GM18873 (cell line): ENCODE data around the gene GRIA1.

Source experiments
- ATAC-seq: cut with Tn5 transposase; IDR thresholded peaks from one replicate; pipeline ENCODE4 v1.9.1; 2021; ENCODE audit warnings: mild to moderate bottlenecking, moderate library complexity, moderate number of reproducible peaks; ENCODE audit not compliant: unreplicated experiment, low FRiP score

The GRIA1 gene

DNA sequence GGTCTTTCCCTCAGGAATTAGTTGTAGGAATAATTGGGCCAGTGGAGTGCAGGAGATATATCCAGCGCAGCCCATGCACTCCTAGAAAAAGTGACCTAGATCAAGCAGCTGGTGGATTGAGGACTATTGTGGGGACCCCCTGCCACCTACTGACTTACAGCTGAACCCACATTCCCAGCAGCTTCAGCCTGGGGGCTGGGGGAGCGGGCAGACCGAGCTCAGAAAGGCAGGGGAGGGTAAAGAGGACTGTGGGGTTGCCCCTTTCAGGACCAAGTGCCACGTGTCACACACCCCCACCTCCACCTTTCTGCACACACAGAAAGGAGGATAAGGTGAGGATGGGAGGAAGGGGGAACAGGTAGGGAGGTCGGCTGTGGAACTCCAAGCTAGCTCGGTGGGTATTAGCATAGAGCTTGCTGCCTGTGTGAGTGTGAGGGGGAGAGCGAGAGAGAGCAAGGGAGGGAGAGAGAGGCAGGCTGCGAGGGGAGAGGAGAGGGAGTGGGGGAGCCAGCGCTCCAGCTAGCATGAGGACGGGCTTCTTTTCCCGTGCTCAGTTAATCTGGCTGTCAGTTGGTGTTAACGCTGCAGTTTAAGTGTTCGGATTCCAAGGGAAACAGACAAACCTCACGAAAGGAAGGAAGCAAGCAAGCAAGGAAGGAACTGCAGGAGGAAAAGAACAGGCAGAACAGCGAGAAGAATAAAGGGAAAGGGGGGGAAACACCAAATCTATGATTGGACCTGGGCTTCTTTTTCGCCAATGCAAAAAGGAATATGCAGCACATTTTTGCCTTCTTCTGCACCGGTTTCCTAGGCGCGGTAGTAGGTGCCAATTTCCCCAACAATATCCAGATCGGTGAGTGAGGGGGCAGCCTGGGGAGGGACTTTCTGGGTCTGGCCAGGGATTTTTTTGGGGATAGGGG, at the start of gene GRIA1:
Gene GRIA1 (plus strand): TSS at position 553 of the 920 bp plus-strand sequence.
- no peak for ATAC-seq

GRCh38 chr5:153445875-153446579, 44.4 kb upstream of the GRIA1 start:
- no peak for ATAC-seq

- no peak for ATAC-seq
Observed at GRCh38 chr5:153447534-153447933, 42.9 kb upstream of the GRIA1 start.

- ATAC-seq, result no peak
Observed at GRCh38 chr5:153456354-153456753, 34.1 kb upstream of the GRIA1 start.

GRCh38 chr5:153456993-153457392, 33.5 kb upstream of the GRIA1 start:
- ATAC-seq, result no peak

DNA sequence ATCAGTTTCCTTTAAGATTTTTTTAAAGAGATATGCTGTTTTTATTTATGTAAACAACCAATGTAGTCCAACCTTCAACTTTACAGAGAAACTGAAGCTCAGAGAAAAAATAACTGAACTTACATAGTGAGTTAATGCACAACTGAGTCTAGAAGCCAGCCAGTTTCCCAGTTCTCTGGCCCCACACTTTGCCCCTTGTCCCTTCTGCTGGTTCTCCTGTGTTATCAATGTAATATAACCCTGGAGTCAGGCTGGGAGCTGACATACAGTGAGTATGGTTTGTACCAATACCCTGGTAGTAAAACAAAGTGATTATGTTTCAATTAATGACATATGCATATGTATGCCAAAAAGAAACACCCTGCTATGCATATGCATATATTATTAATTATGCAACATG, 32.2 kb upstream of the GRIA1 start:
- ATAC-seq, result no peak

- ATAC-seq, result no peak
Observed at GRCh38 chr5:153459051-153459743, 31.3 kb upstream of the GRIA1 start.

DNA sequence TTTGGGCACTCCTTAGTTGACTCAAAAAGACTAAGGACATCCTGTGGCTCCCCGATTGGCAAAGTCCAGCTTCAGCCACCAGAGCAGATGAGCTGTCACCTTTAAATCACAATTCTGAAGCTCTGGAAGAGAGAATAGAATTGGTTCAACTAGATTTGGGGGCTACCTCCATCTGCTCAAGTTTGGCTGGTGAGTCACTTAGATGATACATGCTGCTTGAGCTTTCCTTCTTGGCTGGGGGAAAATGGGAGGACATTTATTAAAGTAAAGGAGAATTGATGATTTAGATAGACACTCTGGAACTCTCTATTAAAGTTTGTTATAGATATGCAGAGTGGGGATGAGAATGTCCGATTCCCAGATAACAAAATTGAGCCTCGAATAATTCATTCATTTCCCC, 30.0 kb upstream of the GRIA1 start:
- ATAC-seq, result no peak

GRCh38 chr5:153461341-153461740, 29.1 kb upstream of the GRIA1 start:
- no peak for ATAC-seq

DNA sequence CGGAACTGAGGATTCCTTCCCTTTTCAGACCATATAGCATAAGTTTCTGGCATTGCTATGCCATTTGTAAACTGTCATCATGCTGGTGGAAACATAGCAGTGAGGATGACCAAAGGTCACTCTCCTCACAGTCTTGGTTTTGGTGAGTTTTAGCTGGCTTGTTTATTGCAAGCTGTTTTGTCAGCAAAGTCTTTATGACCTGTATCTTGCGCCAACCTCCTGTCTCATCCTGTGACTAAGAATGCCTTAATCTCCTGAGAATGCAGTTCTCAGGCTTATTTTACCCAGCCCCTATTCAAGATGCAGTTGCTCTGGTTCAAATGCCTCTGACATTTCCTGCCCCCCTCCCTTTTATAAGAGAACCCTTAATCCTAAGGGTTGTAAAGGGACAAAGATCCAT, 26.7 kb upstream of the GRIA1 start:
- ATAC-seq, result no peak

- no peak for ATAC-seq
Observed at GRCh38 chr5:153467546-153467945, 22.9 kb upstream of the GRIA1 start.

GRCh38 chr5:153469423-153469822, 21.0 kb upstream of the GRIA1 start:
- no peak for ATAC-seq

DNA sequence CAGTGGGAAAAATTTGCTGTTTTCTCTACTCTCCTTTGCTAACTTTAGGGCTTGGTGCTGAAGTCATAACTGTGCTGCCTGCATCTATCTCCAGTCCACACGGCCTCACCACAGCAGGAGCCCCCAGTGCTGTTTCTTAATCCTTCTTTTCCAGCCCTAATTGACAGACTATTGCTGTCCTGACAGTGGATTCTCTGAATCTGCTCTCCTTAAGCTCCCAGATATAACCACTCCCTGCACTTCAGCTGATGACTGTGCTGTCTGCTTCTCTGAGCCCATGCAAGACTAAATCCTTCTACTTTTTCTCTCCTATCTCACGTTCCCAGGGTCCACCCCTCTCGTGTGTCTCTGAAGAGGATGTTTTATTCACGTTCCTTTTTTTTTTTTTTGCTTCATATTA, 19.7 kb upstream of the GRIA1 start:
- ATAC-seq, result no peak

- no peak for ATAC-seq
Observed at GRCh38 chr5:153476767-153477166, 13.7 kb upstream of the GRIA1 start.

- ATAC-seq, result peak; percentile 97
Observed at GRCh38 chr5:153480401-153480800, 10.1 kb upstream of the GRIA1 start.

GRCh38 chr5:153483482-153483881, 7.0 kb upstream of the GRIA1 start:
- ATAC-seq, result no peak

GRCh38 chr5:153485641-153486040, 4.8 kb upstream of the GRIA1 start:
- ATAC-seq, result no peak

- ATAC-seq, result no peak
Observed at GRCh38 chr5:153486771-153487170, 3.7 kb upstream of the GRIA1 start.

- ATAC-seq, result no peak
Observed at GRCh38 chr5:153489611-153490010, 859 bp upstream of the GRIA1 start.

- ATAC-seq, result no peak
Observed at GRCh38 chr5:153491038-153491744, 721 bp downstream of the GRIA1 start.
